ENCODE data around the gene STAG1. TPM values are rescaled to one million over a fixed set of nuclear protein-coding genes. Genes with fewer than 3 reads are reported as not detected.

Gene STAG1
- polyA plus RNA-seq, 1 experiment: 30.1 TPM

DNA sequence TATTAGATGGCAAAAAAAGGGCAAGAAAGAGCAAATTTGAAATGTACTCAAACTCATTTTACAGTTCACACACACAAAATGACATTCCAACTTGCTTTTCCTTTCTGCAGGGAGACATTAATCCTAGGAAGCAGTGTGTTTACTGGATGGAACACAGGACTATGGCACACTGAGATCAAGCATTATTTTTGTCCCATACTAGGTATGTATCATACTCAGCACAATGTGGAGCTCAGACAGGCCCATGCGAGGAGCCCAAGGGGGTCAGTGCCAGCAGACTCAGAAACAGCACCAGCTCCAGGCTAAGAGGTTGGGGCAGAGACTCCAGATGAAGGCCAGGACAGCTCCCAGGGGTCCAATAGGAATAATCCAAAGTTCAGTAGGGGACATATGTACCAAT is 36.0 kb upstream of the STAG1 start:
- POLR2A ChIA-PET: no interaction called here
- H3K4me3 ChIP-seq (ENCODE audit: low read depth, low read length): no peak overlapping the region
- CTCF ChIA-PET: interaction anchor here (1.1 to 2.4 kb wide), 3 partner anchors 36 to 226 kb away, joined by 3 to 15 read pairs (median 6); partner anchors contain the start of gene STAG1
- H3K27me3 ChIP-seq (ENCODE audit: control insufficient read depth, insufficient read depth, low read length): no peaks in the 10 kb centered on the region
- DNase-seq (ENCODE audit: low read depth, low spot score): no peak
- H3K9me3 ChIP-seq (ENCODE audit: control insufficient read depth, insufficient read depth, low read length): no peaks in the 10 kb centered on the region; the same call in 1 of the 2 replicates
- H3K27ac ChIP-seq (ENCODE audit: low read depth, low read length): no peak overlapping the region
- no peak for TF ChIP-seq CTCF (IDR thresholded peaks at IDR 0.05; ENCODE audit: low read depth, low read length)

DNA sequence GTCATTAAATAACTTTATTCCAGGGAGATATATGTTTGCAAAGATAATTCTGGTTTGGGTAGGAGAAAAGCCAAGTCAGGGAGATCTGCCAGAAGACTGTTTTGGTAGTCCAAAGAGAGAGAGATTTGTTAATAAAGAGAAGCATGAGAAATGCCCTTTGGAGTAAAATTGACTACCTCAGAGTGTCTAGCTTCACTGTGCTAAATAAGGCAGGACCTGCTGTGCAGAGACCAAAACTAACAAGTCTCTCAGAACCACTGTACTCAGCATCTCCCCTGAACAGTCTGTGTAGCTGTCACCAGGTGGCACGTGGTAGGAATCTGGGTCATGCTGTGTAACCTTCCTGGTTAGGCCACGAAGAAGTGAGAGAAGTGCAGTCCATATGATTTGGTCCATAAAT is 35.2 kb upstream of the STAG1 start:
- peak overlapping the region; percentile 93 for H3K27ac ChIP-seq (ENCODE audit: low read depth, low read length)
- H3K4me3 ChIP-seq (ENCODE audit: low read depth, low read length): no peak overlapping the region; the same call in 1 of the 2 replicates
- no peak for DNase-seq (ENCODE audit: low read depth, low spot score)
- TF ChIP-seq CTCF (IDR thresholded peaks at IDR 0.05; ENCODE audit: low read depth, low read length): no peak
- POLR2A ChIA-PET: interaction anchor here (0.7 to 1.4 kb wide), 3 partner anchors 31 to 229 kb away, joined by 3 to 10 read pairs (median 8); partner anchors contain the start of genes SLC35G2 and STAG1
- no peaks in the 10 kb centered on the region; the same call in 1 of the 2 replicates for H3K9me3 ChIP-seq (ENCODE audit: control insufficient read depth, insufficient read depth, low read length)
- no peaks in the 10 kb centered on the region for H3K27me3 ChIP-seq (ENCODE audit: control insufficient read depth, insufficient read depth, low read length)
- CTCF ChIA-PET: interaction anchor here (0.8 to 2.4 kb wide), 4 partner anchors 34 to 481 kb away, joined by 3 to 15 read pairs (median 8); partner anchors contain the start of gene STAG1

DNA sequence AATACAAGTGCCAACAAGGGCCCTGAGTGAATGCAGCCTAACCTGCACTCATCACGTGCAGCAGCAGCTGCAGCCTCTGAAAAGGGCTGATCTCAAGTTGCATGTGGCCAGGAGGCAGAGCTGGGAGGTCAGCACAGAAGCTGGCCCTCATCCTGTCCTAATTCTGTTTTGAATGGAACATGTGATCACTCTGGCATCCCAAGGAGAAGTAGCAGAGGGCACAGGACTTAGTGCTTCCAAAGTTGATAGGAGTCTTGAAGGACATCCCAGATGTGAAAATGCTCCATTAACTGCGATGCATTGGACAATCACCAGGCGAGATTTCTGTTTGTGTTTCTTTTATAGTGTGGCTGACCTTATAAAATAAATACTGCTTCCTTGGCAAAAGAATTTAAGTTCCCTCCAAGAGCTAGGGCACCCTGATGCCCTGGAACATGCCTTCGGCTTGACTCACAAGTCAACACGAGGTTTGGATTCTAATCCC is 31.6 kb upstream of the STAG1 start:
- Histone ChIP-seq H3K9me3 (ENCODE audit: control insufficient read depth, insufficient read depth, low read length) (no peaks in the 10 kb centered on the region; the same call in 1 of the 2 replicates), H3K4me3 (ENCODE audit: low read depth, low read length) (no peak overlapping the region), H3K27ac (ENCODE audit: low read depth, low read length) (peak overlapping the region; percentile 1), H3K27me3 (ENCODE audit: control insufficient read depth, insufficient read depth, low read length) (no peaks in the 10 kb centered on the region)
- POLR2A ChIA-PET: interaction anchor here (1.0 kb wide), 2 partner anchors 31 to 310 kb away, joined by 3 to 5 read pairs; partner anchors contain the start of gene STAG1
- CTCF ChIA-PET: interaction anchor here (0.6 to 4.9 kb wide), 4 partner anchors 31 to 353 kb away, joined by 3 to 17 read pairs (median 4); partner anchors contain the start of gene STAG1
- TF ChIP-seq CTCF (IDR thresholded peaks at IDR 0.05; ENCODE audit: low read depth, low read length): no peak
- no peak for DNase-seq (ENCODE audit: low read depth, low spot score)

DNA sequence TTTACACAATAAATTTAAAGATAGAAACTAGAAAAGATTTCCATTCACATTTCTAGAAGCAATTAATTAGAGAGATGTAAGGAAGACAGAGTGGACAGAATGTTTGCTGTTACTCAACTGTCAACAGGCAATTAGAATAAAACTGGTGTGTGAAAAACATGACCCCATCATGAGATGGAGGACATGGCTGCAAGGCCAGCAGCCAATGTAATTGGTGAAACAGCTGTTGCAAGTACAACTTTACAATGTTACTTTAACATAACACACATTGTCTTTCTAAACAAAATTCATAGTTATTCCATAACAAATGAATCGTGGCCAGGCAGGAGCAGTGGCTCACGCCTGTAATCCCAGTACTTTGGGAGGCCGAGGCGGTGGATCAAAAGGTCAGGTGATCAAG is 28.6 kb upstream of the STAG1 start:
- TF ChIP-seq CTCF (IDR thresholded peaks at IDR 0.05; ENCODE audit: low read depth, low read length): no peak
- ChIA-PET POLR2A (no interaction called here), CTCF (interaction anchor here (1.7 to 2.0 kb wide), 2 partner anchors 28 to 233 kb away, joined by 5 to 8 read pairs; partner anchors contain the start of gene STAG1)
- no peaks in the 10 kb centered on the region for H3K27me3 ChIP-seq (ENCODE audit: control insufficient read depth, insufficient read depth, low read length)
- H3K9me3 ChIP-seq (ENCODE audit: control insufficient read depth, insufficient read depth, low read length): no peaks in the 10 kb centered on the region; the same call in 1 of the 2 replicates
- no peak overlapping the region for H3K27ac ChIP-seq (ENCODE audit: low read depth, low read length)
- no peak for DNase-seq (ENCODE audit: low read depth, low spot score)
- H3K4me3 ChIP-seq (ENCODE audit: low read depth, low read length): no peak overlapping the region

- Histone ChIP-seq H3K9me3 (ENCODE audit: control insufficient read depth, insufficient read depth, low read length) (no peaks in the 10 kb centered on the region), H3K4me3 (ENCODE audit: low read depth, low read length) (no peak overlapping the region), H3K27ac (ENCODE audit: low read depth, low read length) (no peak overlapping the region), H3K27me3 (ENCODE audit: control insufficient read depth, insufficient read depth, low read length) (no peaks in the 10 kb centered on the region)
- no peak for TF ChIP-seq CTCF (IDR thresholded peaks at IDR 0.05; ENCODE audit: low read depth, low read length)
- ChIA-PET CTCF (interaction anchor here (0.6 to 2.0 kb wide), 4 partner anchors 20 to 235 kb away, joined by 3 to 8 read pairs (median 4); no protein-coding TSS in a partner anchor), POLR2A (no interaction called here)
- no peak for DNase-seq (ENCODE audit: low read depth, low spot score)
Measured at GRCh38 chr3:136778865-136779264, 26.7 kb upstream of the STAG1 start.

All from AG04450 (cell line).